Choroid plexus epithelial cell (primary cell): Measurements from ENCODE around the gene MPPED1.

ENCODE experiments used
- DNase-seq: peaks from one replicate; pipeline ENCODE4 v3.0.0-alpha.2; 2010; ENCODE audit warnings: low read depth
- H3K4me3 ChIP-seq: 2 replicates; pipeline ENCODE4 v1.5.1; 2011; ENCODE audit warnings: low read depth, mild to moderate bottlenecking, control low read depth, low read length, moderate library complexity
- CTCF ChIP-seq: conservative IDR thresholded peaks from 2 replicates; pipeline ENCODE4 v1.5.1; 2011; ENCODE audit warnings: low read depth, mild to moderate bottlenecking, control low read depth, inconsistent platforms, low read length, moderate library complexity

The MPPED1 gene

GRCh38 chr22:43436868-43437267 lies 25.1 kb downstream of the MPPED1 start:
- DNase-seq: no peak

GRCh38 chr22:43437871-43438475 lies 26.2 kb downstream of the MPPED1 start:
- no peak for DNase-seq
- no peak overlapping the region for H3K4me3 ChIP-seq
- no peak for TF ChIP-seq CTCF

More at GRCh38 chr22:43436868-43437267, 25.1 kb downstream of the MPPED1 start:
- no peak for TF ChIP-seq CTCF
- no peak overlapping the region for H3K4me3 ChIP-seq

GRCh38 chr22:43438666-43439347 lies 27.0 kb downstream of the MPPED1 start:
- DNase-seq: no peak
- TF ChIP-seq CTCF: no peak
- H3K4me3 ChIP-seq: no peak overlapping the region

- no peak overlapping the region for H3K4me3 ChIP-seq
- no peak for DNase-seq
- no peak for TF ChIP-seq CTCF
These were observed 27.7 kb downstream of the MPPED1 start for GRCh38 chr22:43439368-43440103.

GRCh38 chr22:43440104-43440387 lies 28.2 kb downstream of the MPPED1 start:
- H3K4me3 ChIP-seq: no peak overlapping the region
- DNase-seq: no peak
- TF ChIP-seq CTCF: no peak

- DNase-seq: no peak
- no peak for TF ChIP-seq CTCF
- no peak overlapping the region for H3K4me3 ChIP-seq
These were observed 28.7 kb downstream of the MPPED1 start for GRCh38 chr22:43440556-43440955.

GRCh38 chr22:43441216-43441615 lies 29.4 kb downstream of the MPPED1 start:
- TF ChIP-seq CTCF: no peak
- no peak for DNase-seq
- H3K4me3 ChIP-seq: no peak overlapping the region
